Stimulated activated CD8-positive, alpha-beta memory T cell treated with anti-CD3 and anti-CD28 coated beads, Interleukin-4, amount 100 ng/mL, for 48 hours (primary cell): ENCODE data around the gene PIGU.

Source experiments
- DNase-seq: peaks from one replicate; pipeline ENCODE4 v3.0.0-alpha.2; 2020

Gene PIGU

DNA sequence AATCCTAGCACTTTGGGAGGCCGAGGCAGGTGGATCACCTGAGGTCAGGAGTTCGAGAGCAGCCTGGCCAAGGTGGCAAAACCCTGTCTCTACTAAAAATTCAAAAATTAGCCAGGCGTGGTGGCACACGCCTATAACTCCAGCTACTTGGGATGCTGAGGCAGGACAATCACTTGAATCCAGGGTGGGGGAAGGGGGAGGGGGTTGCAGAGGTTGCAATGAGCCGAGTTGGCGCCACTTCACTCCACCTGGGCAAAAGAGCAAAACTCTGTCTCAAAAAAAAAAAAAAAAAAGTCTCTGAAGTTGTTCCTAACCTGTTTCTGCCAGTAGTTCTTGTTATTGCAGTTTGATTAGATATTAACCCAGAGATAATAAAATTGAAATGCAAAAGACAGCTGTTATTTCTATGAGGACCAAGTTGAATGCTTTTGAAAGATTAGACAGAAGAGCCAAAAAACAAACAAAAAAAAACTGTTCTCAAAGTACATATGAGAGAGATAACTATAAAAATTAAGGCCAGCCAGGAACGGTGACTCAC lies 22.6 kb downstream of the PIGU start:
- no peak for DNase-seq

DNA sequence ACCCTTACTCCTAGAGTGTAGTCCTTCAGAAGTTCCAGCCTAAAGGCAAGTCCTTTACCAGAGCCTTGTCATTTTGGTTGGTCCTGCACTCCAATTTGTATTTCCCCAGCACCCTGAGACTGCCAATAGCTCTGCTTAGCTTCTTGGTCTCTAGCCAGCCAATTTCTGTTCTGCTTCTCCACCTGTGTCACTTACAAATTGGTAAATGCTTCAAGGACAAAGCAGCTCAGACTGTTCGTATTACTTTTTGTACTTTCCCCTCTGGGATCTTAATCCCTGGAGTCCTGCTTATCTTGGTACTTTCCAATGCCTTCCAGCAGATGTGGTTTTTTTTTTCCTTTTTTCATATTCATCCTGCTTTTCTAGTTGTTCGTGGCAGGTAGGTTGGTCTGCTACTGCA lies 25.7 kb downstream of the PIGU start:
- no peak for DNase-seq

- DNase-seq, result no peak
Observed at GRCh38 chr20:34647737-34648136, 29.2 kb downstream of the PIGU start.

- no peak for DNase-seq
Observed at GRCh38 chr20:34644951-34645350, 31.9 kb downstream of the PIGU start.

DNA sequence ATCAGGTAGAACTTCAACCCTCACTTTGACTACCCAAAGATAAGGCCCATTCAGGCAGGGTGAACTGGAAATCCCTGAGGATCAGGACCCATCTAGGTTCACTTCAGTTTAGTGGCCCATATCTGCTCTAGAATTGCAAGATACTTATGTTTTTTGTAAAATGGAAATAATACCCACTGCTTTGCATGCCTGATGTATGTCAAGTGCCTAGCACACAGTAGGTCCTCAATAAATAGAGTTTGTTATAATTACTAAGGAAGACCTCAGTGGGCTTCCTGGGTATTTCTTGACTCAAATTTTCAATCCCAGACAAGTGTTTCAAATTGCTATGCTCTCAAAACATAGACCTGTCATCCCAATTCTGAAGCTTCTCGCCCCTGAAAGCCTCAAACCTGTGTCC lies 32.5 kb downstream of the PIGU start:
- no peak for DNase-seq

DNA sequence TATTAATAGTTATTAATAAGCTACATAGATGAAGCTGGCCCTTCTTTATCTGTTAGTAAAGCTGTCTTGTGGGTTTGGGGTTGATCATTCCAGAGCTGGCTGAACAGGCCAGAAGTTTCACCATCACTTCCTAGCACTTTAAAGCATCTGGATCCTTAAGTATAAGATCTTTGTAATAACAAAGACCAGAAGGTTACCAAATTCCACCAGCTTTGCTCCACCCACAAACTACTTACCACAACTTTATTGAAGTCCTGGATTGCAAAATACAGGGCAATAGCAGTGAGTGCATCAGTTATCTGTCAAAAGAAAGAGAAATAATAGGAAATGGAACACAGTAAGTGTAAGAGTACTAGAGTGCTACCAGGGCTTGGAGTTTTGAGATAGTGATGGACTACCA lies 33.0 kb downstream of the PIGU start:
- no peak for DNase-seq

DNA sequence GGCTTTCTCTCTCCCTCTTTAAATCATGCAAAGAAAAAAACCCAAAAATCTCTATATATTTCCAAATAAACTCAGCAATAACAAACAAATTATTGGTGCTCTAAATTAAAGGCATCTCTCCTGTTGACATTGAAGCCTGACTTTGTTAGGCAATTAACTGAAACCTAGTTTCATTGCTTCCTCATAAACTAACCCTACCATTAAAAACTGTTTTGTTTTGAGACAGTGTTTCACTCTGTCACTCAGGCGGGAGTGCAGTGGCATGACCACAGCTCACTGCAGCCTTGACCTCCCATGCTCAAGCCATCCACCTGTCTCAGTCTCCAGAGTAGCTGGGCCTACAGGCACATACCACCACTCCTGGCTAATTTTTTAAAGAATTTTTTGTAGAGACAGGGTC lies 34.9 kb downstream of the PIGU start:
- DNase-seq, result no peak

- no peak for DNase-seq
Observed at GRCh38 chr20:34639755-34640222, 37.1 kb downstream of the PIGU start.

- DNase-seq, result no peak
Observed at GRCh38 chr20:34638532-34638931, 38.4 kb downstream of the PIGU start.

- no peak for DNase-seq
Observed at GRCh38 chr20:34638039-34638292, 38.9 kb downstream of the PIGU start.

- DNase-seq, result no peak
Observed at GRCh38 chr20:34637245-34638038, 39.5 kb downstream of the PIGU start.

DNA sequence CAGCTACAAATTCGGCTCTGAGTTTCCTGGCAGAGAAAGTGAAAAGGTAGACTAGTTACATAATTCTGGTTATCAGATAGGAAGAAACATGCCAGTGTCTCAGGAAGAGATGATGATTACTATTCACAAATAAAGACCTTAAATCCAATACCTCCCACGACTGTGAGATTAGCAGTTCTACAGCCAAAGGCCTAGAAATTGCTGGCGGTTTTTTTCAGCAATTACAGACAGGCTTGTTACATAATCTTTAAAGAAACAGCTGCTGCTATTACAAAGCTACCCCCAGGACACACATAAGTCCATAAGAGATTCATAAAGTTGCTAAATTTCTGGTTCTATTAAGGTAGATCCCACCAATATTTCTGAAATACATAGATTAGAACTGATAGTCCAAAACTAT lies 40.2 kb downstream of the PIGU start:
- no peak for DNase-seq

- DNase-seq, result no peak
Observed at GRCh38 chr20:34634392-34634791, 42.5 kb downstream of the PIGU start.

- no peak for DNase-seq
Observed at GRCh38 chr20:34632870-34633452, 43.9 kb downstream of the PIGU start.

DNA sequence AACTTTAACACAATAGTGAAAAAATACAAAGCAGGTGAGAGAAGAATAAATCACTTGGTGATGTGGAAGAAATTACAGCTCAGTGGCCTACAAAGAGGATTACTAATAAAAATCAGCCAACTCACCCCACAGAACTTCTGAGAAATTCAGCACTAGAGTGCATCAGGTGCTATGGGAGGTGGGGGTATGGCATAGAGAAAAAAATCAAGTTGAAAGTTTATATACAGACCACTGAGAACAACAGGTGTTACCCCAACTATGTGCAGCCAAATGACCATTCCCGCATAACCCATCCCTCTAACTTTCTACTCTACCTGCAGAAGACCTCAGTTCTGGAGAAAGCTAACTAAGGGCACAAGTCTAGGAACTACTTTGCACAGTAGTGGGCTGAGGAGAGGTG lies 47.0 kb downstream of the PIGU start:
- DNase-seq, result no peak

- DNase-seq, result no peak
Observed at GRCh38 chr20:34629342-34629741, 47.5 kb downstream of the PIGU start.

GRCh38 chr20:34628026-34628425 lies 48.9 kb downstream of the PIGU start:
- no peak for DNase-seq

- DNase-seq, result no peak
Observed at GRCh38 chr20:34627458-34627857, 49.4 kb downstream of the PIGU start.

DNA sequence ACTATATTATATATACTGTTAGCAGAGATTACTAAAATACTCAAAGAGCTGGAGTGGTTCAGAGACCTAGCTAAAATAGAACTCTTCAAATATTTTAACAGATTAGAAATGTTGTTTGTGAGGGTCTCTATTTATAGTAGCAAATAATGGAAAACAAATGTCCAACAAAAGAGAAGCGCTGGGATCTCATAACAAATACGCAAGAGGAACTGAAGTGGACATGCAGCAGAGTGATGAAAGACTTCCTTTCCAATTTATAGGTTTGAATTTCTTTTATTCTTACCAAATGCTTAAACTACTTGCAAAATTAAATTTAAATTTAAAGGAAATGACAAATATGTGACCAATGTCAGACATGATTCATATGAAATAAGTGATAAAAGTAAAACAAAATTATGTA lies 49.9 kb downstream of the PIGU start:
- DNase-seq, result no peak

DNA sequence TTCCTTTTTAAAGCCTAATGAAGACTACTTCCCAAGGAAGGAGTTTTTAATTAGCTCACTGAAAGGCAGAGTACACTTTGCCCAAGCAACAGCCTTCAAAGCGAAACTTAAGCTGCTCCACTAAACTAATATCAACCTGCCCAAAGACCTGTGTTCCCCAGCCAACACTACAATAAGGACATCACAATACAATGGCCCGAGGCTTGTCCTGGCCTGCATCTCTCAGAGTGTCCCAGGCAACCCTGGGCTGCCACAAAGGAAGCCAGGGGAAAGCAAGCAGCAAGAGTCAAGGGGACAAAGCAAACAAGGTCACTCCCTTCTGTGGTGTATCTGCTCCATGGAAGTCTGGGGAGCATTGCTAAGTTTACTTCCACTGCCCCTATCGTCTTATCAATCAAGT lies 52.3 kb downstream of the PIGU start:
- DNase-seq, result no peak

GRCh38 chr20:34622821-34623451 lies 54.0 kb downstream of the PIGU start:
- no peak for DNase-seq

DNA sequence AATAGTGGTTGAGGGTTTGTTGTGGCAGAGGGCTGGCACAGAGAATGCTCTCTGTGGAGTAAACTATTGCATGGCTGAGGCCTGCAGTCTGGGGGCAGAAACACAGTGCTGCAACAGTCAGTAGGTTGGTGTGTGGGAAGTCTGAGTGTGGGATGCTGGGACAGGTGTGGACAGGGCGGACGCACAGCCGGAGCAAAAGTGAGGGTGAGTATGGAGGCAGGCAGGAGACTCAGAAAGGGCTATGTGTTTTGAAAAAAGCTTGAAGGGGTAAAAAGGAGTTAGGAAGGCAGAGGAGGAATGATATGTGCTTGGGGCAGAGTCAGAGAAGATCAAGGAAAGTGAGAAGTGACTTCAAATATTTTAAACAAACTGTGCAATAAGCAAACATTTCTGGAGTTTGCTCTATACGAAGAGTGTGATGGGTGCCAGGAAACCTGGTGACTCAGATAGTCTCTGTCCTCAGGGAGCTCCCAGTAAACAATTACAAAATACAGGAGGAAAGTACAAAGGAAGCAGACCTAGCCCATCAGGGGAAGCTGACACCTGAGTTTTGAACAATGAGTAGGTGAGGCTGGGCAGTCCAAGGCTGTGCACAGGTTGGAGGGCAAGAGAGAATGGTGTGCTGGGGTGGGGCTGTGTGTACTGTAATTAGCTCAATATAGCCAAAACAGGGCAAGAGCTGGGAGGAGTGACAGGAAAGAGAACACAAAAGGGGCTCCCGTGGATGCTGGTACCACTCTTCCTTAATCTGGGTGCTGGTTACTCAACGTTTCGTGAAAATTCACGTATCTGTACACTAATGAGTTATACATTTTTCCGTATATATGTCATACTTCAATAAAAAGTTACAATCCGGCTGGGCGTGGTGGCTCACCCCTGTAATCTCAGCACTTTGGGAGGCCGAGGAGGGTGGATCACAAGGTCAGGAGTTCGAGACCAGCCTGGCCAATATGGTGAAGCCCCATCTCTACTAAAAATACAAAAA lies 55.2 kb downstream of the PIGU start:
- DNase-seq, result no peak

GRCh38 chr20:34621036-34621343 lies 55.9 kb downstream of the PIGU start:
- no peak for DNase-seq
